ENCODE measurements around the gene COPS2. TPM values are rescaled to one million over a fixed set of nuclear protein-coding genes. Genes with fewer than 3 reads are reported as not detected.

Gene COPS2
- total RNA-seq, 1 experiment from 2014 or later, result 88.3 TPM

DNA sequence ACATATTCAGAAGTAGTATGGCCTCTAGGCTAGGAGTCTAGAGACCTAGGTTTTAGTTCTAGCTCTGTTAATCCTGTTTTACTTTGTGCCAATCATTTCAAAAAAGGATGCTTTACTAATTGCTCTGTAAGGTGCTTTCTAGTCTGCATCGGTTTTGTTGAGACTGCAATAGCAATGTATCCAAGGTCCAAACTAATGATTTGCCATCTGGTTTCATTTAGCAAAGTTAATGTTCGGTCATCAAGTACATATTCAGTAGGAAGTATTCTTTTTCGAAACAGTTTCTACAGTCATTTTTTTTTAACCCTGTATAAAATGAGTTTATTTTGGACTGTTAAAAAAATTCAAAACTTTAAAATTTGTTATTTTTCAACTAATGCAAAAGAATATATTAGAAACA is 12.6 kb upstream of the COPS2 start:
- H2BK15ac ChIP-seq (ENCODE audit: low read depth, low read length), result no peak overlapping the region
- no peak overlapping the region for H3K4ac ChIP-seq (ENCODE audit: low read depth, low read length)
- no peak overlapping the region for H2AFZ ChIP-seq (ENCODE audit: low read length)
- no peaks in the 10 kb centered on the region for H3K27me3 ChIP-seq (ENCODE audit: insufficient read depth, low read length)
- no peak overlapping the region for H4K91ac ChIP-seq (ENCODE audit: insufficient read length, low read depth, low read length)
- H3K9ac ChIP-seq (ENCODE audit: extremely low read depth, insufficient read length, low read length), result no peak overlapping the region
- H2BK12ac ChIP-seq (ENCODE audit: insufficient read length, low read depth, low read length), result no peak overlapping the region
- no peaks in the 10 kb centered on the region for H4K20me1 ChIP-seq (ENCODE audit: control insufficient read depth, insufficient read depth, insufficient read length)
- TF ChIP-seq, protein P1, sequence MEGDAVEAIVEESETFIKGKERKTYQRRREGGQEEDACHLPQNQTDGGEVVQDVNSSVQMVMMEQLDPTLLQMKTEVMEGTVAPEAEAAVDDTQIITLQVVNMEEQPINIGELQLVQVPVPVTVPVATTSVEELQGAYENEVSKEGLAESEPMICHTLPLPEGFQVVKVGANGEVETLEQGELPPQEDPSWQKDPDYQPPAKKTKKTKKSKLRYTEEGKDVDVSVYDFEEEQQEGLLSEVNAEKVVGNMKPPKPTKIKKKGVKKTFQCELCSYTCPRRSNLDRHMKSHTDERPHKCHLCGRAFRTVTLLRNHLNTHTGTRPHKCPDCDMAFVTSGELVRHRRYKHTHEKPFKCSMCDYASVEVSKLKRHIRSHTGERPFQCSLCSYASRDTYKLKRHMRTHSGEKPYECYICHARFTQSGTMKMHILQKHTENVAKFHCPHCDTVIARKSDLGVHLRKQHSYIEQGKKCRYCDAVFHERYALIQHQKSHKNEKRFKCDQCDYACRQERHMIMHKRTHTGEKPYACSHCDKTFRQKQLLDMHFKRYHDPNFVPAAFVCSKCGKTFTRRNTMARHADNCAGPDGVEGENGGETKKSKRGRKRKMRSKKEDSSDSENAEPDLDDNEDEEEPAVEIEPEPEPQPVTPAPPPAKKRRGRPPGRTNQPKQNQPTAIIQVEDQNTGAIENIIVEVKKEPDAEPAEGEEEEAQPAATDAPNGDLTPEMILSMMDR (conservative IDR thresholded peaks at IDR 0.05), result no peak
- H3K56ac ChIP-seq (ENCODE audit: insufficient read length, low read depth, low read length), result no peak overlapping the region
- no peak overlapping the region for H3T11ph ChIP-seq (ENCODE audit: low read length)
- H3K27ac ChIP-seq (ENCODE audit: insufficient read length, low read depth, low read length), result no peak overlapping the region
- H2BK20ac ChIP-seq (ENCODE audit: low read depth, low read length, poor library complexity, severe bottlenecking), result no peak overlapping the region
- no peaks in the 10 kb centered on the region for H3K79me1 ChIP-seq (ENCODE audit: insufficient read depth, low read depth, low read length, poor library complexity, severe bottlenecking)
- no peak overlapping the region for H3K4me2 ChIP-seq (ENCODE audit: insufficient read depth, insufficient read length, low read length)
- H4K5ac ChIP-seq (ENCODE audit: insufficient read length, low read depth, low read length), result no peak overlapping the region
- Mint-ChIP-seq H3K4me3 (no peak overlapping the region), H3K27ac (no peak overlapping the region), H3K27me3 (ENCODE audit: low read depth) (peaks cover 6% of the 10 kb centered on the region), H3K4me1 (peaks cover 5 to 7% of the 10 kb centered on the region in 2 experiments; a peak in 3 of 4 replicates), H3K9me3 (no peaks in the 10 kb centered on the region; a peak in 1 of 5 replicates), H3K36me3 (ENCODE audit: insufficient read depth in 1 of 3, low read depth in 3 of 3) (no peaks in the 10 kb centered on the region)
- no peak overlapping the region for H2BK5ac ChIP-seq (ENCODE audit: insufficient read length, low read length)
- H3K23ac ChIP-seq (ENCODE audit: insufficient read length, low read depth, low read length), result no peak overlapping the region
- H2BK120ac ChIP-seq (ENCODE audit: low read depth, low read length, poor library complexity, severe bottlenecking), result no peak overlapping the region
- H4K8ac ChIP-seq (replicated peaks; ENCODE audit: insufficient read length, low read depth, low read length), result no peak overlapping the region
- no peaks in the 10 kb centered on the region for H3K9me3 ChIP-seq (ENCODE audit: control insufficient read depth, low read depth, low read length)
- no peak overlapping the region for H3K14ac ChIP-seq (ENCODE audit: insufficient read depth, low read length)
- H3K18ac ChIP-seq (ENCODE audit: insufficient read length, low read depth, low read length), result no peak overlapping the region
- H3K79me2 ChIP-seq (ENCODE audit: insufficient read depth, low read length), result no peaks in the 10 kb centered on the region
- H3K4me1 ChIP-seq (ENCODE audit: insufficient read depth, low read length), result no peaks in the 10 kb centered on the region
- DNase-seq, result no peak
- WGBS (ENCODE audit: extremely low coverage, insufficient read length, low lambda C conversion rate), result no CpG with 5 or more reads among the region's 3 CpGs
- no peak overlapping the region for H2AK5ac ChIP-seq (ENCODE audit: insufficient read length, low read length)
- H3K23me2 ChIP-seq (ENCODE audit: insufficient read length, low read depth, low read length, poor library complexity, severe bottlenecking), result no peaks in the 10 kb centered on the region

Measured in H9 (cell line).